HG03108 (cell line): ENCODE measurements around the gene CHIA.

Source experiments
- ATAC-seq: cut with Tn5 transposase; IDR thresholded peaks from one replicate; pipeline ENCODE4 v1.9.1; 2021; ENCODE audit warnings: moderate library complexity; ENCODE audit not compliant: unreplicated experiment

Gene CHIA

DNA sequence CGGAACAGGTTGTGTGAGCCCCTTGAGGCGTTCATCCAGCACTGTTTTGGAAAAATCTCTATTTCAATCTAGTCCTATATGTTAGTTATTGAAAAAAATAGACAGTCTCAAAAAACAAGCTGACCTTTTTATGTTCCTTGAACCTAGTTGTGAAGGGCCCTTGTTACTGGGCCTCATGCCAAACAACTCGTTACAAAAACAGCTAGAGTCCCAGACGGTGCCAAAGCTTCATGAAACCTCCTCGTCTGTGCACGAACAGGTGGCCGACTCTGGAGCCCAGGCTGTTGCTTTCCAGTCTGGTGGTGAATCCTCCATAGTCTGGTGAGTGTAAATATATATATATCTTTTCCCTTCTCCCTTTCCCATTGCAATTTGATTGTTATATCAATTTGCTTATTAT lies at the start of gene CHIA:
CHIA (plus strand) TSS at position 222 of the 400 bp plus-strand sequence. CDS start 19,617 bp downstream, outside the sequence.
- no peak for ATAC-seq

DNA sequence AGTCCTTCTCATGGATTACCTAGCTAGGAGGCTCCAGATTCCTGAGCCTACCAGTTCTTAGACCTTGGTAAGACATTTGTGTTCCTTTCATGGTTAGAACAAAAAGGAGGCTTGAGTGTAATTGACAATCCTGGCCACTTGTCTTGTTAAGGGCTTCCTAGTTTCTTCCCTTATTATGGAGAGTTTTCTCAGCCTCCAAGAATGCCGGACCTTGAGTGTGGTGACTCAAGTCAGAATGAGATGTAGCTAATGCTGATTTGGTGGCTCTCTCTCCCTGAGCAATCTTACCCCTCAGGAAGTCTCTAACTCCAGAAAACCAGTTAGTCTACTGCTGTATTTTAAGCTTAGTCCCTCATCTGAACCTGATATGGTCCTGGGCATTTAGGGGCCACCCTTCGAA lies 48.9 kb upstream of the CHIA start:
- ATAC-seq = no peak

DNA sequence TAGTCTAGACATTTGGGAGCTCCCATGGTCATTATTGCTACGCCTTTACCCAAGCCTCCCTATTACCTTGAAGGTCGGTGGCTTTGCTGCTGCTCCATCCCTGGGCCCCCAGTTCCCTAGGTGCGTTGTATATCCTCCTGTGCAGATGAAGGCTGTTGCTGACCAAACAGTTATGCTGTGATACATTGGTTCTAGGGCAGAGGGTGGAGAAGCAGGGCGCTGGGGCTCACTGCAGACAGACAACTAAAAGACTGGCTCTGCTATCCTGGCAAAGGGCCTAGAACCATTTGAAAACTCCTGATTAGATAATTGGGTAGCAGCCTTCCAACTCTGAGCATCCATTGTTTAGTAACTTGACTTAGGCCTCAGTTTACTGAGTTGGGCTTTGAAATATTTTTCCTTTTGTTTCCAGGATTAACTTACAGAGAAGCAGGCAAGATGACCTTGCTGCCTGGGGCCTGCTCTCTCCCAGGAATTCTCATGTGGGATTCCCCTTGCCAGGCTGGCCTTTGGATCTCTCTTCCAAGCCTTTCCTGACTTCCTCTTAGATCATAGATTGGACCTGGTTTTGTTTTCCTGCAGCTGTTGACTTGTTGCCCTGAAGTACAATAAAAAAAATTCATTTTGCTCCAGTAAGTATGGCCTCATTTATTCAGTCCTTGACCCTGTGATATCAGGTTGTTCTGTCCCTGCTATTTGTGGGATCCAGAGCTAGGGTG lies 47.7 kb upstream of the CHIA start:
- ATAC-seq = no peak

DNA sequence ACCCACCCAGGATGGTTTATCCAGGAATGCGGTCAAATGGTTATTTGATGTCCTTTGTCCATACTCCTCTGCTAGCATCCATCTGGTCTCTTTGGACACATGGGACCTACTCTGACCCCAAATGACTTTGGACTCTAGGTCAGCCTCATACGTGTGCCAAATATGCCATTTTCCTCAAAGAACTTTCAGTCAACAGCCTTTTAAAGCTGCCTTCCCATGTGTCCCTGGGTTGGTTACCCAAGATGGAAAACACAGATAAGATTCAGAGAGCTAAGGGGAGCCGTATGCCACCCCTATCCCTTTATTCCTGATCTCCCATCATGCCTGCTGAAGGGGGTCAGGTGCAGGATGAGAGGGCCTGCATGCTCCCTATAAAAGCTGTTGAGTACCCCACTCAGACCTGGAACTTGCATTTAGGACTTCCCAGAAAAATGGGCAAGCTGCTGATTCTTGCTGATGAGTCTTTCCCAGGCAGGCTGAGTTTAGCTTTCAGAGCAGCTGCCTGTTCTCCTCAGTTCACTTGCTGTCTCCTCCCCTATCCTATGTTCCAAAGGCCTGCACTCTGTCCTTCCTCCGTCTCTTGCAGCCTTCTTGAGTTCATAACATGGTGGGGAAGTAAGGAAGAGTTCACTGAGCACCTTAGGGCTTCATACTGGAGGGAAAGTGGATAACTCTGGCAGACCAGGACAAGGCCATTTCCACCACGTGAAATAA lies 43.4 kb upstream of the CHIA start:
- ATAC-seq = no peak

DNA sequence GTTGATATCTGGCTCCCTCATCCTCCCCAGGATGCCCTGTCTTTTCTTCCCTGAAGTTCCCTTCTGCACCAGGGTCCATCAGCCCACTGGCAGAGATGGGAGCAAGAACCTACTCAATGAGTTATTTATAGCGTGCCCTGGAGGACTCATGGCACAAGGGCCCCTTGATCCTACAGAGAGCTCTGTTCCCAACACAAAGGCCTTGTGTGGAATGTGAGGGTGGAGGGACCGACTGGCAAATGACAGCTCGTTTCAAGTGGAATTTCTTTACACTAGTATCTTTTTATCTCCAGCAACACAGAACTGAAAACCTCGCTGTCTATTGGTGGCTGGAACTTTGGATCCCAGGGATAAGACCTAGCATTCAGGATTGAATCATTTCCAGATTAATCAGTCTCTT lies 40.7 kb upstream of the CHIA start:
- no peak for ATAC-seq

DNA sequence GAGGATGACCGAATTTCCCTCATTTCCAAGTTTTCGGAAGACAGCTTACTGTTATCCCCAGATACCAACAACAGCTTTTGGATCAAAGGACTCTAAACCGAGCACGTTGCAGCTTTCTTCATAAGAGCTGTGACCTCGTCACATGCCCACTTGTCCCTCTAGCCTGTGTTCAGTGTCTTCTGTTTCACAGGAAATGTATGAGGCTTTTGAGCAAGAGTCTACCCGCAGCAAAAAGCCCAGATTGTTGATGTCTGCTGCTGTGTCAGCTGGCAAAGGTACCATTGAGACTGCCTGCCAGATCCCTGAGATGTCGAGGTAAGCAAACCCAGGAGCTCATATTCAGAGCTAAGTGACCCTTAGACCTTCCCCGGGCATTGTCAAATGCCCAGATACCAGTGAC lies 39.1 kb upstream of the CHIA start:
- ATAC-seq = no peak

DNA sequence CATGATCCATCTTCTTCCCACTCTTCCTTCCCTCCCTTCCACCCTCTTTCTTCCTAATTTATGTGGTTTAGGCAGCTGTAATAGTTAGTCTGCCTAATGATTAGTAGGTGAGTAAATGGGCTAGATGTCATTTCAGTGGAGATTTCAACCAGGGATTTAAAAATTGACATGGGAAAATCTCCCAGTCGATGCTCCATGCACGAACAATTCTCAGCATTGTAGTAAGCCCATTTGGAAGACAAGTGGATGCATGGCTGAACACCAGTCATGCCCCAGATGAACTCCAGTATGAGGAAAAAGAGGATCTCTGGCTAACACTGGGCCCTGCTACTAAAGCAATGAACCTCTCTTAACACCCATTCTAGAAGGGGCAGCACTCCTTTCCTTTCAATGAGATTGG lies 37.9 kb upstream of the CHIA start:
- ATAC-seq = no peak

DNA sequence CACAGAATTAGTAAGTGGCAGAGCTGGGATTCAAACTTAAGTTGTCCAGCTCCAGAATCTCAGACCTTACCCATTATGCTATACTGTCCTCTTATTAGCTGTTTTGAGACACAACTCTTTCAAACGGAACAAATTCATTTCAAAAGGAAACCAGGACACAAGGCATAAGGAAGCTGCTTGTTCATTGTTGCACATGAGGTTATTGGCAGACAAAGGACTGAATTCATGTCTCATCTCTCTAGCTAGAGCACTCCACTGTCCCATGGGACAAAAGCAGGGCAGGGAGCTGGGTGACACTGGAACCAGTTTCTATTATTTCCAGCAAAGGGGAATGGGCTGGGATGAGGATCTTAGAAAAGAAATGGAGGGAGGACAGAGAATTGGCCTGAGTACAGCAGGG lies 36.8 kb upstream of the CHIA start:
- no peak for ATAC-seq

DNA sequence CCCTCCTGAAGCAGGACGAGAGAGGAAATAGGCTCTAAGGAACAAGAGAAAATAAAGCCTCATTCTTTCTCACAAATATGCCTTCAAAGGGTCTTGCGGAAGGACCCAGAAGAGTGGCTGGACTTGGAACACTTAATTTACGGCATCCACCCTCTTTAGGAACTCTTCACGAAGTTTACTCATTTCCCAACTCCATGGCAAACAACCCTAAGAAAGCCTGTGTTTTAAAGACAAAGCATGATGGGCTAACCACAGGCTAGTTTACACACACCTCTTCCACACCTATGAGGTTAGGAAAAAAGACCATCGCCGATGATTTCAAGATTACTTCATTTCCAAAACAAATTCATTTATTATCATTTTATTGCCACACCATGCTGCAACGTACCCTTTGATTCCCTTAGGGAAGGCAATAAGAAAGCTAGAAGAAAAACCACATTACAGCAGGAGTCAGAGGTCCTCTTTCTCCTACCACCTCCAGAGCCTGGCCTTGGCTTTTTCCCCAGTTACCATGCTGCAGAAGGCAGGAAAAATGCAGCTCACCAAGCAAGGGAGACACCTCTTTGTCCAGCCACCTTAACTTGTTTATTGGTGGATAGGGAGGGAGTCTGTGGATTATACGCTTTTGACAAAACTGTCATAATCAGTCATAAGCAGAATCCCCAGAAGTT lies 33.5 kb upstream of the CHIA start:
- no peak for ATAC-seq

DNA sequence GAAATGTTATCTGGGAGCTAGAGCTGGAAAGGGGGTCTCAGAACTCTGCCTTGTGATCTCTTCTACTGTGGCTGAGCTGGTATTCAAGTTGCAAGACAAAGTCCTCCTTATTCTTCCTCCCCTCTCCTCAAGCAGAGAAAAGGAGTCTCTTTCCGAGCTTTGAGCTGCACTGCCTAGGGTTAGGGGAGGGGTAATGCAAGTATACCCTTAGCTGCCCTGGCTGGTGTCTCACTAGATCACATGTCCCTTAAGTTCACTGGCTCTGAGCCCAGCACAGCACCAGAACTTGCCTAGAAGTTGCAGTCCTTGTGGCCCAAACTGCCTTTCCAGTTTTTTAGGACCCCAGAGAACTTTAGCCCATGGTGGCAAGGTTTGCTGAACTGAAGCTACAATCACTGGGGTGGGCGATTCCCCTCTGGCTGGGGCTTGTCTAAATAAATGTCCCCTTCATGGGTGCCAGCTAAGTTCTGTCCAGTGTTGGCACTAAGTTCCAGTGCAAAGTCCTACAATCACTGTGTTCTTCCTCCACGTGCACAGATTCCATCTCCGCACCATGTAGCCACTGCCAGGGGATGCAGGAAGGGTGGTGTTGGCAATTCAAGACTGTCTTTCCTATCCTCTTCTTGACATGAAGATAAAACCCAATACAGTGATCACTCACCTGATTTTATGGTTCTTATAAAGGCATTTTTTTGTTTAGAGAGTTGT lies 22.7 kb upstream of the CHIA start:
- no peak for ATAC-seq

DNA sequence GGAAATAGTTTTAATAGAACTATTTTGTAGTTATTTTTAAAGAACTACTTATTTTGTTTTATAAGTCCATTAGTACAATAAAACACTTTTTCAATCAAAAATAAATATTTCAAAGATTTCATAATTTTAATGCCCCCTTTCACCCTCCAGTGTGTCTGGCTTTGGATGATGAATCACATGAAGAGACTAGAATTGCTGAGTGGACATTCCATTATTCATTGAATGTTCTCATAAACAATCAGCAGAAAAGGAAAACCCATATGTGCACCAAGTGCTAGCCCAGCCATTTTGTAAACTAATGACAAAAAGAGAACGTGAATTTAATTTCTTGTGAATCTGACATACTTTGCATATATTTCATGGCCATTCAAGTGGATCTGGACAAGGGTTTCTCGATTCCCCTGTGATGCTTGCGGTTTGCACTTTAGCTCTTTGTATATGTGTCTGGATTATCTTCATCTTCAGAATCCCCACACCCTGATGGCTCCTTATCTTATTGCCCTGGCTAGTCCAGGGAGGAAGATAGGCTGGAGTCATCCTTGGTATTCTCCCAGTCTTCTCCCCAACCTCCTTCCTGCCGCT lies 20.7 kb upstream of the CHIA start:
- ATAC-seq = no peak

DNA sequence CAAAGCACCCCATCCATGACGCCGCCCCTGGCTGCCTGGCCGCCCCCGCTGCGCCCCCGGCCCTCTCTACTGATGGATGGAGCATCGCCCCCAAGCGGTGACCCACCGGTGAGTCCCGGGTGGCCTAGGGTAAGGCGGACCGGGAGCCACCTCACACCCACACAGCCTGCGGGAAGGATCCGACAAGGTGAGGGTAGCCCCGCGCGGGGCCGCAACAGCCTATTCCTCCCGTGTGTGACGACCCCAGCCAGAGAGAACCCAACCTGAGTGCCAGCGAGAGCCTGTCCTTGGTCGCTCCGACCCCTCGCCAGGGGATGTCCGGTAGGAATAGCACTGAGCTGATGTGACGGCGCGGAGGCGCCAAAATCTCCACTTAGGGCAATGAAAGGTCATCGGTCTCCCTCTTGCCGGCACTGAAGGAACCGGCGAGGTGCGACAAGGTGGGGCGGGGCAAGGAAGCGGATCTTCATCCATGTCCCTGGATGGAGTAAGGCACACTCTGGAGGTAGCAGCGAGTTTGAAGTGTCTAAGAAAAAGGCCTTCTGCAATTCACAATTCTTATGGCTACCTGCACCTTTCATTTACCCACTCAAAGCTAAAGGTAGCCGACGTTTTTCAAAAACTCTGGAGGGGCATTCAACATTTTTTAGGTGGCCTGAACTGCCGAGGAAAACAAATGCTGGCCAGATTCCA lies 19.7 kb upstream of the CHIA start:
- no peak for ATAC-seq

DNA sequence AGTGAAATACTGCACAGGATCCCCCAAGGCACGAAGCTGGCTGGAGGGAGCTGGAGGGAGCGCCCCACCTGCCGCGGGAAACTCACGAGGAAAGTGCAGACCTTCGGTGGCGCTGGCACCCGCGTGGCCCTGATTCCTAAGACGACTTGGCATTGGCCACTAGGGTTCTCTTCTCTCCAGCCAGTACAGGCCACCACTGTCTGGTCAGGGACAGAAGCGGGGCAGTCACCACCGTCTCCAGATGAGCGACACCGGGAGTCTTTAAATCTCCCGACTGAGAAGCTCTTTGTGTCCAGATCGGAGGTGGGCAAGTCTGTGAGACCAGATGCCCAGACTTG lies 19.2 kb upstream of the CHIA start:
- ATAC-seq = no peak

DNA sequence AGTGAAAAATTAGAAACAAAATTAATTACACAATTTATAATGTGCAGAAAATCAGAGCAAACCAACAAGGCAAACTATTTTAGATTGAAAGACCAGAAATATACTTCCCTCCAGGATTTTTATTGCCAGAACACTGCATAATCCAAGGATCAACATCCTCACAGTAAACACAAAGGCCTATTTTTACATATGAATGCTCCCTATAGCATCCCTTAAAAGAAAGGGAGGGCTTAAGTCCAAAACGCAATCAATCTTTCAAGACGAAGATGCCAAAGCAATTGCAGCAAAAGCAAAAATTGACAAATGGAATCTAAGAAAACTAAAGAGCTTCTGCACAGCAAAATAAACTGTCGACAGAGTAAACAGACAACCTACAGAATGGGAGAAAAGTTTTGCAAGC lies 18.6 kb upstream of the CHIA start:
- no peak for ATAC-seq

DNA sequence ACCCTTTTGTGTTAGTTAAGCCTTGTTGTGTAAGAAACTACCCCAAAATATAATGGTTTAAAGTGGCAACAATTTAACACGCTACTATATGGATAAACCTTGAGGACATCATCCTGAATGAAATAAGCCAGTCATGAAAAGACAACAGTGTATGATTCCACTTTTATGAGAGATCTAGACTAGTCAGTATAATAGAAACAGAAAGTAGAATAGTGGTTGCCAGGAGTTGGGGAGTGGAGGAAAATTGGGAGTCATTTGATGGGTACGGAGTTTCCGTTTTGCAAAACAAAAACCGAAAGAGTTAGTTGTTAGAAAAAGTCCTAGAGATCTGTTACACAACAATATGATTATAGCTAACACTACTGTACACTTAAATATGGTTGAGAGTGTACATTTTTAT lies 16.0 kb upstream of the CHIA start:
- ATAC-seq = no peak

DNA sequence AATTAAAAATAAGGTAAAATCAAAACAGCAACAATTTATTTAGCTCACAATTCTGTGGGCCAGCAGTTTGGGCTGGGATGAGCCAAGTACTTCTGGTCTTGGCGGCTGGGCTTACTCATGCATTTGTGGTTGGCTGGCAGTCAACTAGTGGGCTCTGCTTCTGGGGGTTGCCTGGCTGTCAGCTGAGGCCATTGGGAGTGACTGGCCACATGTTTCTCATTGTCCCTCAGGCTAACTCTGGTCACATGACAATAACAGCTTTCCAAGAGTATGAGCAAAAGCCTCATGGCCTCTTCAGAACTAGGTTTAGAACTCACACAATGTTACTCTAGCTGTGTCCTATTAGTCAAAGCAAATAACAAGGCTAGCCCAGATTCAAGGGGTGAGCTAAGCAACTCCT lies 15.6 kb upstream of the CHIA start:
- no peak for ATAC-seq

DNA sequence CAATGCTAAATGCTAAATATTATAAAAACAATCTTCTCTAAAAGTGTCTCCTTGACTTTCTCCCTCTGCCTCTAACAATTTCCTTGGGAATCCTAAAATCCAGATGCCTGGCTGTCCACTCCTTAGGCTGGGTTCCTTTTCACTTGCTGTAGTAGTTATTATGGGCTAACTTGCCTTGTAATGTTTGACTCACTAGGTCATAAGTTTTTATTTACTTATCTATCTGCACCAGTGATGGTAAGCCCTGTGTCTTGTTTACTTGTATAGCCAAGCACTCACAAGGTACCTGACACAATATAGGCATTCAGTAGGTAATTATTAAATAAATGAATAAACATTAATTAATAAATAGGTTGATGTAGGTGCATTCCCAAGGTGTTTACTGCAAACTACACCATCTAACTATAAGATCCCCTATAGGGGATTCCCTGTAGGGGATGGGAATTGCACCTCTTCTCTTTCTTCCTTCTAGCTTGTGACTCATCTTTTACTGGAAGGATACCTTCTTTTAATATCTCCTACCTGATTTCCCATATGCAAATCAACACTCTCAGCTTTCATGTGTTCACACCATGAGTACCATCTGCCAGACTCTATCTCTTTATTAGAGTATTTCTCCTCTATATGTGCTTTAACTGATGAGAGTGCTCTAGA lies 14.7 kb upstream of the CHIA start:
- ATAC-seq = no peak

DNA sequence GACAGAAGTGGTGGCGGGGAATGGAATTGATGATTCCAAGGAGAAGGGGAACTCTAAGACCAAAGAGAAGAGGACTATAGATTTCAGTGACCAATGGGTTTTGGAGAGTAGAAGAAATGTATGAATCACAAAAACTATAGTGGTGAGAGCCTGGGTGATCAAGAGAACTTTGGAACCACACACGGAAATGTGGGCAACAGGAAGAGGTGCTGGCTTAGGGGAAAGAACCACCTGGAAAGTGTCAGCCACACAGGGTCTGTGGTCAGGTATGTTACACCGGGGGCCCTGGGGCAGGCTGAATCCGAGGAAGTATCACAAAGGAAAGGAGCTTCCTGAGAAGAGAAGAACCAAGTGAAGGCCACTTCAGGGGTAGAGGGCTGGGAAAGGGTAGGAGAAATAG lies 11.5 kb upstream of the CHIA start:
- no peak for ATAC-seq

DNA sequence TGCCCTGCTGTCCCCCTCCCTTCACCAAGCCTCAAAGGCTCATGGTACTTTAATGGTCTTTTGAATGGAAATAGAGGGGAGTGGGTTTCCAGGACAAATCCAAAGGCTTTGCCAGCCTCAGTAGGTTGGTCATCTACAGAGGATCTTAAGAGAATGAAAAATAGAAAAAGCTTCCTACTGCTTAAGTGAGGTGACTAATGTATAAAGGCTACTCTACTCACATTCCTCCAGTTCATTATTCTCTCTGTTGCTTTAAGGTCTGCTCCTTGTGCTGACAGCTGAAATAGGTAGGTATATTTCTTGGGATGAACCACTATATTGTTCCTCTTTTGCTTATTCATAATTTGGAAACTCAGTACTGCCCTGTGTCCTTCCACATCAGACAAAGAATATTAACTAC lies 10.4 kb upstream of the CHIA start:
- ATAC-seq = no peak

DNA sequence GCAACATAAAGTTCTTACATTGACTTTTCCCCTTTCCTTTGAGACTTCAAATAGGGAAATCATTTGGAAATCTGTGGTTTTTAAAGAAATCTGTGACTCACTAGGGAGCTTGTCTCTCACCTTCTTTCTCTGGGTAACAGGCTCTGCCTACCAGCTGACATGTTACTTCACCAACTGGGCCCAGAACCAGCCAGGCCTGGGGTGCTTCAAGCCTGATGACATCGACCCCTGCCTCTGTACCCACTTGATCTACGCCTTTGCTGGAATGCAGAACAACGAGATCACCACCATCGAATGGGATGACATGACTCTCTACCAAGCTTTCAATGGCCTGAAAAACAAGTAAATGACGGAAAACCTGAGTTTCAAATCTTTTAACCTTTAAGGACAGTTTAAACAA lies 9.2 kb upstream of the CHIA start:
- ATAC-seq = no peak
